SIG-M5 treated with dmso at 0.1 percent for 504 hours (cell line): ENCODE results near the gene BMPR1B.
"Not testable (repeated sequence)": the region's sequence is repeated elsewhere in the genome, so short reads cannot be mapped to it uniquely, and the experiment has no call there.

Experiments
- DNase-seq: peaks from one replicate; lab custom pipeline; 2025; ENCODE audit not compliant: unreplicated experiment; lab: John Stamatoyannopoulos, UW

The BMPR1B gene

DNA sequence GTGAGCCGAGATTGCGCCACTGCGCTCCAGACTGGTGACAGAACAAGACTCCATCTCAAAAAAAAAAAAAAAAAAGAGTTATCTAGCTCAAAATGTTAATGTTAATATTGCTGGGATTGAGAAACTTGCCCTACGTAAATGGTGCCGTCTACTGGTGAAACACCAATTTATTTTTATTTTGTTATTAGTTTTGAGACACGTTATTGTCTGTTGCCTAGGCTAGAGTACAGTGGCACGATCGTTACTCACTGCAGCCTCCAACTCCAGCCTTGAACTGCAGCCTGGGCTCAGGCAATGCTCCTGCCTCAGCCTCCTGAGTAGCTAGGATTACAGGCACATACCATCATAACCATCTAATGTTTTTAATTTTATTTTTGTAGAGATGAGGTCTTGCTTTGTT, 262.8 kb downstream of the BMPR1B start:
- no peak for DNase-seq

DNA sequence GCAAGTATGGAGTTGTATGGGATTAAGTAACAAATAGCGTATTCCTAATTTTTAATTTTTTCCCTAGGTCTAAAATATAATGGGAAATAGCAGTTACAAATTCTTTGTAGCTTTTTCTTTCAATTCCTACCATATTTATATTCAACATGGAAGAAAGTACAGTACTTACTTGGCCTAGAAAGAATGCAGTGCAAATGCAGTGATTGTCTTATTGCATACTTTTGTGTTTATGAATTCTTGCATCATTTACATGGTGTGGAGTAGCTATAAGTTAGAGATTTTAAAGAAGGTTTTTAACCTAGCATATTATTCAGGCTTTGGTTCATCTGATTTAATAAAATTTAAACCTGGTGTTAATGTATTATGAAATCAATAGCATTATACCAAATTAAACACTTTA, 263.3 kb downstream of the BMPR1B start:
- DNase-seq: no peak

DNA sequence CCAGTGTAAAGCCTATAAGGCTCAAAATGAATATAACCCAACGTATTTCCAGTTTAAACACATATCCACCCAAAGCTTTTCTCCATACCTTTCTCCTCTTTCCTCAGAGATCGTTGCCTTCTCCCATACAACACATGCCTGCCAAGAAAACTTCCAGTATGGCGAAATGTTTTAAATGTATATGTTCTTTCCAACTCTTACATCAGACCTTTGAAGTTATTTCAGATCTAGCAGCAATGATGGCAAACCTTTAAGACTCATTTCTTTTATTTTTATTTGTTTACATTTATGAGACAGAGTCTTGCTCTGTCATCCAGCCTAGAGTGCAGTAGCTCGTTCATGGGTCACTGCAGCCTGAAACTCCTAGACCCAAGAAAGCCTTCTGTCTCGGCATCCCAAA, 265.4 kb downstream of the BMPR1B start:
- DNase-seq: no peak

DNA sequence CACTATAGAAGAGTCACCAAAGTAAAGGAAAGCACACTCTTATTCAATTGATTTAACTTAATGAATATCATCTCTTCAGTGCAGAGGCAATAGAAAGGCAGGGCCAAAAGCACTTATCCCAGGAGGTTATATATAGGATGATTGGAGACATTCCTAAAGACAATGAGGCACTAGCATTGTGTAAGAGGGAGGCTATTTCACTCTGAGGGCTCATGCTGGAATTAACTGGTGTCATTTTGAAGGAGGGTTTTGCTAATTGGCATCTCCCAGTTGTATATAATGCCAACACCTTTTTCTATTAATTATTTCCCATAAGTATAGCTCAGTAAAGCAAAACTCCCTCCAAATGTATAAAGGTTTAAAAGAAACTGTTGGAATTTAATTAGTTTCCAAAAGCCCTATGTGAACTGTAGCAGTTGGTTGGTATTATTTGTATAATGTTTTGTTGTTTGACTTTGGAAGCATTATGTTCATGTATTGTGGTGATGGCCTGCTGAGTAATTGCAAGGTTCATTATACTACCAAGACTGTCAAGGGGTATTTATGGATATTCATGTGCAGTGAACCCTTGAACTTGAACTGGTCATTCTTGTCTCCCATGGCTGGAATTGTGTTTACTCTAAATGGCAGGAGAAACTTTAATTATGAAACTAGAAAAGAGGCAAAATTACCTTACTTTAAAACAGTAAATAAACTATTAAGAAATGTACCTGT, 270.3 kb downstream of the BMPR1B start:
- DNase-seq: no peak

DNA sequence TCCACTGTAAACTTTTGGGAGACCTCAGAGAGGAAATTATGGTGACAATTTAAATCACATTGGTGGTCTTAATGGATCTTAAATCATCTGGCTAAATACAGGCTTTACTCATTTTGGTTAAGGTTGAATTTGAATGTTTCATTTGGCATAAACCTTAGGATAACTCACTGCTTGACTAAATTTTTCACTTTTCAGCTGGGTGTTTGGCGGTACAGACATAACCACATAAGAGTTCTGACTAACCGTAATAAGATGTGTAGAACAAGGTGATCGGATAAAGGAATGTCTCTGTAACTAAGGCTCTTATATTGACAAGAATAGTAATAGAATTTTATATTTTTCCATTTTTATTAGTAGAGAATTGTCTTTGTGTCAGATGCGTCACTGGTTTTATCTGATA, 281.0 kb downstream of the BMPR1B start:
- no peak for DNase-seq

DNA sequence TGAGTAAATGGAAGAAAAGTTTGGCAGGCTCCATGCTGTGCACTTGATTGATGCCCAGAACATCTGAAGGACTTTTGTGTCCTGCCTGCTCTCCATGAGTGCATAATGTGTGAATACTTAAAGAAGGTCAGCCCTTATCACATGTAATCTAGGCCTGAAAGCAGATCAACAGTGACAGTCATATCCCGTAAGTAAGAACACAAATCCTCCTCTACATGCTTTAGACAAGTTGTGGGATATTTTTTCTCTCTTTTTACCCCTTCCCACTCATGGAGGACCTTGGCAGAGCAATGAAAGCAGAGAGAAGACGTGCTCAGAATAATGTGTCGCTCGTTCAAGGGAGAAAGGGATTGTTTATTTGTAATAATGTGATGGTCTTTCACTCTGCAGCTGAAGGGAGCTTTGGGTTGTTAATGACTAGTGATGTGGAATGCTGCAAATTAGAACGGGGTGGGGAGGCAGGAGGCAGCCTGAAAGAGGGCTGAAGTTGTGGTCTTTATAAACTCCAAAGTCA, 286.6 kb downstream of the BMPR1B start:
- no peak for DNase-seq

DNA sequence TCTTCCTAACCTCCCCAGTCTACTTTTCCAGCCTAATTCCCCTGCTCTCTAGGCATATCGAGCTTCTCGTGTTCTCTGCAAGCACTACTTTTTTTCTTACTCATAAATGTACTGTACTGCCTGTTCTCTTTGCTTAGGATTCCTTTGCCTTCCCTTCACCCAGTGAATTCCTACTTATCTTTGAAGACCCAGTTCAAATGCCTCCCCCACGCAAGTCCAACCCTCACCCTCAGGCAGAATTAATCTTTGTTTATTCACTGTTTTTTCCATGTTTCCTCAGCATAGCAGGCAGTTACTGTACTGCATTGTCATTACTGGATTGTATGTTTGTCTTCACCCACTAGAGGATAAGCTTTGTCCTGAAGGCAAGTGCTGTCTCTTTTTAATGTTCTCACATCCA, 287.7 kb downstream of the BMPR1B start:
- no peak for DNase-seq

DNA sequence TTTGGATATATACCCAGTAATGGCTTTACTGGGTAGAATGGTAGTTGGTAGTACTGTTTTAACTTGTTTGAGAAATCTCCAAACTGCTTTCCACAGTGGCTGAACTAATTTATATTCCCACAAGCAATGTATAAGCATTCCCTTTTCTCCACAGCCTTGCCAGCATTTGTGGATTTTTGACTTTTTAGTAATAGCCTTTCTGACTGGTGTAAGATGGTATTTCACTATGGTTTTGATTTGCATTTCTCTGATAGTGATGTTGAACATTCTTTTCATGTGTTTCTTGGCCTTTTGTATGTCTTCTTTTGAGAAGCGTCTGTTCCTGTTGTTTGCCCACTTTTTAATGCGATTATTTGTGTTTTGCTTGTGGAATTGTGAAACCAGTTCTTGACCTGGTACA, 290.5 kb downstream of the BMPR1B start:
- no peak for DNase-seq

DNA sequence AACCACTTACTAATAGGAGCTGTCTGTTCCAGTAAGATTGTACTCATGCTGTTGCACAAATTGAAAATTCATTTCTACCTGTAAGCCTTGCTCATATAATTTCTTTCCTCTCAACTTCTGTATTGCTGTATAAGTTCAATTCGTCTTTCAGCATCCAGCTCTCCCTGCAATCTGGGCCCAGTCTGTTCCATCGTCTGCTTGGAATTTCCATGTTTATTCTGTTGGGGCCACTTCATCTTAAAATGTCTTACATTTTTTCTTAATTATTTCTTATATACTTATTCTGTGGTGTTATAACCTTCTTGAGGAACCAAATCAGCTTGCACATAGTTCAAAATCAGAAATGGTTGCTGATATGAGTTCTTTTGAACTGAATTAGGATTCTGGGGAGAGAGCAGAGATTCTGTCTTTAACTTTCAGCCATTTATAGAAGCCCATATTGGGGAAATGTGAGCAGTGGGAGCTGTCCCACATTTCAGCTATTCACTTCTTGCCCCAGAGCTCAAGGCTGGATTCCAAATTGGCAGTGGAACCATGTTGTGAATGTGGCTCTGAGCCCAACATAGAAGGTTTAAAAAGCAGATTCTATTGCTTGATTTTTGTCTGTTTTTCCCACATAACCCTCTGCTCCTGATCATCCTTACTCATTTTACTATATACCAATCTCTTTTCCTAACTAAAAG, 291.9 kb downstream of the BMPR1B start:
- no peak for DNase-seq

DNA sequence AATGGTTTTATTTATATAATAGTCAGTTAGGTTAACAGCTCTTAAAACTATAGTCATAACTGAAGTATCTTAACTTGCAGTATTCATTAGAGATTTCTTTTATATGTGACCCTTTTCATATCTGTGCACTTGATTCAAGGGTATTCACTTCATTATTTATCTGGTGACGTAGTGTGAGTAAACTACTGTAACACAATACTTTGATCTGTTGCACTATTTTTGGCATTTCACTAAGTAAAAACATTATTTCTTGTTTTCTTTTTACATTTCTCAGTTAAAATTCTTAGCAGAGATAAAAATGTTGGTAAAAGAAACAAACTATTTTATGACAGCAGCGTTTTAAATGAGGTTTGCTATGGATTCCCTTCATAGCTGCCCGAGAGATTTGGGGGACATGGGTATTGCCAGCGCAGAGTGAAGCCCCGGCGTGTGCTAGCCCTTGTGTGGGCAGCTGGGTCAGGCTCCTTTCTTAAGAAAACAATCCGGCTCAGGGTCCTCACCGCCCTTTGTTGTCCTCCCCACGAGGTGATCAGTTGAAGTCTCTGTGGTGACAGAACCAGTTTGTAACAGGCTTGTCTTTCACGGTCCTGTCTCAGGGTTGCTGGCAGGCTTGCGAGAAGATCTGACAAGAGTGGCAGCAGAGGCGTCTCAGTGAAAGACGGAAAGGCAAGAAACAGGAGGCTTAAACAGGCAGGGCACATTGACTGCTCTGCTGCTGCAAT, 293.4 kb downstream of the BMPR1B start:
- no peak for DNase-seq

DNA sequence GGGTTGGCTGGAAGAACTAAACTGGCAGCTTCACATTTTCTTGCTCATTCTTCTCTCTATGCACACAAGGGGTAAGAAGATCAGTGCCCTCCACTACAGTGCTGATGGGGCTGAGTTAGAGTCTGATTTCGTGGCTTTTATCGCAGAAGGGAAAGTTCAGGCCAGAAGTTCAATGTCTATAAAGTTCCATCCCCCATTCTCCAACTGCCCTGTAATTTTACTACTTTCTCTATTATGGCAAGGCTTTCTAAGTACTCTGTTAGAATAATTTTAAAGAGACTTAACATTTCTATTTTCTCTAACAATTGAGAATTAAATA, 293.9 kb downstream of the BMPR1B start:
- DNase-seq: no peak

DNA sequence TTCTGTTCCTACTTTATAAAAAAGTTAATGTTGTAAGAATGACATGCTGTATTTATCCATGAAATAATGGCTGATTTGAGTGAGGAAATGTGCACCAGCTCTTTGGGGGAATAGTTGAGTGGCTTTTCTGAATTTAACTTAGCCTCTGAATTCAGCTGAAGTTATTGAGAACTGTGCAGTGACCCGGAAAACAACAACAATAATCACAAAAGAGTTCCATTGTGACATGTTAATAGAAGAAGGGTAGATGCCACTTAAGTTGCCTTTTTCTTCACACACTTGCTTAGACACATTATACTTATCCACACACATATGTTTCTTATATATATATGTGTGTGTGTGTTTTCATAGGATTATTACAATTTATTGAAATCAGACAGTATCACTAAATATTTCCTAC, 301.2 kb downstream of the BMPR1B start:
- DNase-seq: no peak

DNA sequence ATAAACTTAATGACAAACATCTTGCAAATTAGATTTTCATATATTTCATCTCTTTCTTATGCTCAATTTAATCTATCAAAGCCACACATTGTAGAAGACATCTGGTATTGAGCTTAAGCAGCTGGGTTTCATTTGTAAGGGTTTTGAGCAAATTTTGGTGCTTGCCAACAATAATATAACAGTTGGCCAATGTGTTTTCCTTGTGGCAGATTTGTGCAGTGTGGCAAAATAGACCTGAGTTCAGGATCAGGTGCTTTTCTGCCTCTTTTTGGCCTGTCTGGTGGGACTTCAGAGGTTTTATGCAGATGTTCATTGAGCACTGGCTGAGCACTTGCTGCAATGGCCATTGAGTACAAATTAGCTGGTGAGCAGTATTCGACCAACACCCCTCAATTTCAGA, 301.9 kb downstream of the BMPR1B start:
- no peak for DNase-seq

DNA sequence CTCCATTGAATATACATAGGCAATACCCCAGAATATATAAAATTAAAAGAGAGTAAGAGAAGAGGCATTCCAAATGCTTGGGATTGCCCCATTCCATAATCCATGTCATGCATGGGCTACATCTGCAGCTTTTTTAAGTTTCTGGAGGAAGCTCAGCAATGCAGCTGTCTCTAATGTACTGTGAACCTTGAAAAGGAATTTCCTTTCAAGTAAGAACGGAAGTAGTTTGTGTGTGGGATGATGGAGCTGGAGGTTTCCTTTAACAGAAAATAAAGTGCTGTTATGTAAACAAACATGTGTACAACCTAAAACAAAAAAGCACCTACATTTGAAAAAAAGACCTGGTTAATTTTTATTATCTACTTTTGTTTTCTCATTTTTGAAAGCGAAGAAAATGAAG, 303.5 kb downstream of the BMPR1B start:
- no peak for DNase-seq

DNA sequence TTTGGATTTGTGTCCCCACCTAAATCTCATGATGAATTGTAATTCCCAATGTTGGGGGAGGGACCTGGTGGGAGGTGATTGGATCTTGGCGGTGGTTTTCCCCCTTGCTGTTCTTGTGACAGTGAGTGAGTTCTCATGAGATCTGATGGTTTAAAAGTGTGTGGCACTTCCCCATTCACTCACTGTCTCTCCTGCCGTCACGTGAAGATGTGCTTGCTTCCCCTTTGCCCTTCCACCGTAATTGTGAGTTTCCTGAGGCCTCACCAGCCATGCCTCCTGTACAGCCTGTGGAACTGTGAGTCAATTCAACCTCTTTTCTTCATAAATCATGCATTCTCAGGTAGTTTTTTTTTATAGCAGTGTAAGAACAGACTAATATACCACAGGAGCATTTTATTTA, 304.0 kb downstream of the BMPR1B start:
- not testable (repeated sequence) for DNase-seq

DNA sequence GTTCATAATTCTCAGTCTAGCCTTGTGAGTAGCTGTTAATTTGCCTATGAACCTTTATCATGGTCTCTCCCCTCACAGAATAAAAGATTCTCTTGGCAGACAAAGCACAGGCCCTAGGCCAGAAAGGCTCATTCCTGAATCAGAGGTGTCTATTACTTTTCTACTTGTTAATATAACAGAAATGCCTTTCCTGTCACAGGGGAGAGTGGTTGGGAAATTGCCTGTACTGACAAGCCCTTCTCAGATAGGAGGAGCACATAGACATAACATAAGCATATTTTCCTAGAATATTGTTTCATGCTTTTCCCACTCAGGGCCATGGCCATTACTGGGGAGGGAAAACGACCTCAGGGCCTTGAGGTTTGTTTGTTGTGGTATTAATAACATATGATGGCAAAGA, 308.3 kb downstream of the BMPR1B start:
- DNase-seq: no peak

DNA sequence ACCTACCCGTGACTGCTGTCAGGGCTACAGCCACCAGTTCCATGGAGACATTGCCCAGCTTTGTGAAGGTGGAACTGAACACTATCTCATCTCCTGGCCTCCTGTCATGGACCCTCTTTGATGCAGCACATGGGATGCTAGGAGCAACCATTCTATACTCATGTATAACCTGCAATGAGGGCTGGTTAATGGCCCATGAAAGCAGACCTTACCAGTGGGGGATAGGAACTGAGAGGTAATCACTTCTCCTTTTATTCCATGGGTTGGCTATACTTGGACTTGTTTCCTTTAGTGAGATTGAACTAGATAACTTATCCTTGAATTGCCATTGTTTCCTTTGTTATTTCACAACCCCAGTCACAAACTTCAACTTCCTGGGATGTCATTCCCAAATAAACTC, 310.6 kb downstream of the BMPR1B start:
- DNase-seq: no peak

DNA sequence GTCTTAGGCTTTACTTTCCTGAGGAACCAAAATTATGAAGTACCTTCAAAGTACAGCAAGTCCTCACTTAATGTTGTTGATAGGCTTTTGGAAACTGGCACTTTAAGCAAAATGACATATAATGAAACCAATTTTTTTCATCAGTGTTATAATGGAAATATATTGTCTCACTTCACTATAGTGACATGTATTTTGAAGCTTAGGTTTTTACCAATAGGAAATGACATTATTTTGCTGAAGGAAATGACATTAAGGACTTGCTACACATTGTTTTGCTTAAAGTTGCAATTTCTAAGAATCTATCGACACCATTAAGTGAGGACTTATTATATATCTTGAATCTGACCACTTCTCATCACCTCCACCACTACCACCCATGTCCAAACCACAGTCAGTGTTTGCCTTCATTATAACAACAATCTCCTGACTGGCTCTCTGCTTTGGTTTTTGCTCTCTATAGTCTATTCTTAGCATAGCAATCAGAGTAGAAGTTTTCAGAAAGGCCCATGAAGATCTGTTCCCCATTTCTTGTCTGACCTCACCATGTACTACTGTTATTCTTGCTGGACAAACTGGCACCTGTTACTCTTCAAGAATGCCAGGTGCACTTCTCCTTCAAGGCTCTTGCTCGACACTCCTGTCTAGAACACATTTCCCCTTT, 311.2 kb downstream of the BMPR1B start:
- no peak for DNase-seq

DNA sequence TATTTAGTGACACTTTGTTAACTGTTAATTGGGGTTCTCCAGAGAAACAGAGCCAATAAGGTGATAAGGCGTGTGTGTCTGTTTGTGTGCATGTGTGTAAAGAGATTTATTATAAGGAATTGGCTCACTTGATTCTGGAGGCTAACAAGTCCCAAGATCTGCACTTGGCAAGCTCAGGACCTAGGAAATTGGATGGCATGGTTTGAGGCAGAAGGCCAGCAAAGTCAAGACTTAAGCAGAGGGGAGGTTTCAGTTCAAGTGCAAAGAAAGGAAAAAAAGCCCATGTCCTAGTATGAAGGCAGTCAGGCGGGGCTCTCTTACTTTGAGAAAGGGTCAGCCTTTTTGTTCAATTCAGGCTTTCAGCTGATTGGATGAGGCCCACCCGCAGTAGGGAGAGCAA, 314.1 kb downstream of the BMPR1B start:
- DNase-seq: no peak

DNA sequence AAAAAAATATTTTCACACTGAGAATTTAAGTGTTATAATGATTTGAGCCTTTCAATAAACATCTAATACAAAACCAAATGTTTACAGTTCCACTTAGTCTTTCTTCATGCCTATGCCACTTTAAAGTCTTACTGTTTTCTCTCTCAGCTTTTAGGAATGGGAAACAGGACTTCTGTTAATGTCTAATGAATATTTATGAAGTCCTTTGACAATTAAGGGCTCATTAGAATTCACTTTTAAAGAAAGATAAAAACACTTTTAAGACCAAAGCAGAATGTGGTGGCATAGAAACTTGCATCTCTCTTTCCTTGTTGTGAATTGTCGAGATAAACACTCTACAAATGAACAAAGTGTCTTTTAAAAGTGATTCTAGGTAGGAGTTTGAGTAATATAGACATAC, 315.9 kb downstream of the BMPR1B start:
- no peak for DNase-seq

DNA sequence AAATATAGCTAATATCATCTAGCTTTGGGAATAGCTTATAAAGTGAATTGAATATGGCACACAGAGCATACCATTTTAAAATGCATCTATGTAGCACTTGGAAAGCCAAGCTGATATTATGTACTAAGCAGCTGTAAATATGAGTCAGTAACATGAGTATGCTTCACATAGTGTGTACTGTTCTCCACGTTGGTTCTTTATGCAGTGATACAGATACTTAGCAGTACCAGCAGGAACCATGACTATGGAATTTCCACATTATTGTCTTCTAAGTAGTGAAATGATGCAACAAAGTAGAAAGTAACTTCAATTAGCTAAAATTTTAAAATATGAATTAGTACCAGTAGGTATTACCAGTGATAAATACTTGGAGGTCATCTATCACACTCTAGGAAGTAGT, 320.1 kb downstream of the BMPR1B start:
- DNase-seq: no peak

DNA sequence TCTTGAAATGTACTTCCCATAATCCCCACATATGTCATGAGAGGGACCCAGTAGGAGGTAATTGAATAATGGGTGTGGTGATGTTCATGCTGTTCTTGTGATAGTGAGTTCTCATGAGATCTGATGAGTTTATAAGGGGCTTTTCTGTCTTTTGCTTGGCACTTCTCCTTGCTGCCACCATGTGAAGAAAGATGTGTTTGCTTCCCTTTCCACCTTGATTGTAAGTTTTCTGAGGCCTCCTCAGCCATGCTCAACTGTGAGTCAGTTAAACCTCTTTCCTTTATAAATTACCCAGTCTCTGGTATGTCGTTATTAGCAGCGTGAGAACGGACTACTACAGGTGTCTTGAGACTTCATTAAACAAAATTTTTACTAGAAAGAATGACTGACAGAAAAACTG, 323.2 kb downstream of the BMPR1B start:
- no peak for DNase-seq
